HL-60/S4 treated with retinoic acid at 250 ng/mL for 4 days and 3 days (cell line): ENCODE results near the gene DUS1L.

Experiments used
- in situ Hi-C: fragments of 300-500 bp; cut with MboI; formaldehyde crosslinking; loops from 2 replicates; pipeline ENCODE4 v1.7.0; 2022; ENCODE audit warnings: low sequenced_read_pairs

DUS1L gene

DNA sequence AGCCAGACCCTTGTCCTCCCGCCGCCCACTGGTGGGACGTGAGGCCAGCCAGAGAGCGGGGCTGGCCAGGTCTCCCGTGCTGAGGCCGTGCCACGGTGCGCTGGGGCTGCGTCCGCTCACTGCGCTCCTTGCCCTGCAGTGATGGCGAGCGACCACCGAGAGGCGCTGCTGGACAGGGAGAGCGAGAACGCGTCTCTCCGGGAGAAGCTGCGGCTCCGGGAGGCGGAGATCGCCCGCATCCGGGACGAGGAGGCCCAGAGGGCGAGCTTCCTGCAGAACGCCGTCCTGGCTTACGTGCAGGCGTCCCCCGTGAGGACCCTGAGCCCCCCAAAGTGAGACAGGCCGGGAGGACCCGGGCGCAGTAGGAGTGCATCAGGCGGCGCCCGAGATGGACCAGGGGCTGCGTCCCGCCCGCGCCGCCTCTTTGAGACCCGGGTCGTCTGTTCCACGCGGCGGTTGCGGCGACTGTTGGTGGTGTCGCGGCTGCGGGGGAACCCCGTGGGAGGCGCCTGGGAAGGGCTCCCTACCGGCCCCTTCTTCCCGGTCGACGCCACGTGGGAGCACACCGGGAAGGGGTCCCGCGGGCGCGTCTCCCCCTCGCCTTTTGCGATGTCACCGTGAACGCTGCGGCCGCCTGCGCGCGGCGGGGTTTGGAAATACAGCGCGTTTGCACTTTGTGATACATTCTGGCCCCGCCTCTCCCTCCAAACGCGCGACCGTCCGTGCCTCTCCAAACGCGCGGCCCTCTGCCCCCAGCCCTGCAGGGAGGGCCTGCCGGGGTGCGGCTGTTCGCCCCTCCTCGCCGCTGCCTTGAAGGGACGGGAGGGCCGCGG, 34.9 kb downstream of the DUS1L start:
- in situ Hi-C loops = loop anchor here (25.0 kb wide), 1 partner anchor 132 kb away; no protein-coding TSS in a partner anchor

- in situ Hi-C loops = loop anchor here (25.0 kb wide), 1 partner anchor 132 kb away; no protein-coding TSS in a partner anchor
These were observed 35.6 kb downstream of the DUS1L start for GRCh38 chr17:82029990-82030469.

GRCh38 chr17:82029391-82029790, 36.2 kb downstream of the DUS1L start:
- in situ Hi-C loops = loop anchor here (25.0 kb wide), 1 partner anchor 133 kb away; no protein-coding TSS in a partner anchor

GRCh38 chr17:82028966-82029365, 36.6 kb downstream of the DUS1L start:
- in situ Hi-C loops = loop anchor here (25.0 kb wide), 1 partner anchor 133 kb away; no protein-coding TSS in a partner anchor

DNA sequence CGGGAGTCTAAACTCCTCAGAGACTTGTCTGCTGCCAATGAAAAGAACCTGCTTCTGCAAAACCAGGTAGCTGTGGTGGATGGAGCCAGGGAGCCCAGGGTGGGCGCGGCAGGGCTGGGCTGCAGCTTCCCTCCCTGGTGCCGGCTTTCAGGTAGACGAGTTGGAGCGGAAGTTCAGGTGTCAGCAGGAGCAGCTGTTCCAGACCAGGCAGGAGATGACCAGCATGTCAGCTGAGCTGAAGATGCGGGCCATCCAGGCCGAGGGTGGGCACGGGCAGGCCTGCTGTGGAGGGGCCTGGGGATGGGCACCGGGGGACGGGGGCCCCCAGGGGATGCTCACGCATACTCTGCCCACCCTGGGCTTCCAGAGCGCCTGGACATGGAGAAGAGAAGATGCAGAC, 37.4 kb downstream of the DUS1L start:
- in situ Hi-C loops = loop anchor here (25.0 kb wide), 1 partner anchor 134 kb away; no protein-coding TSS in a partner anchor

DNA sequence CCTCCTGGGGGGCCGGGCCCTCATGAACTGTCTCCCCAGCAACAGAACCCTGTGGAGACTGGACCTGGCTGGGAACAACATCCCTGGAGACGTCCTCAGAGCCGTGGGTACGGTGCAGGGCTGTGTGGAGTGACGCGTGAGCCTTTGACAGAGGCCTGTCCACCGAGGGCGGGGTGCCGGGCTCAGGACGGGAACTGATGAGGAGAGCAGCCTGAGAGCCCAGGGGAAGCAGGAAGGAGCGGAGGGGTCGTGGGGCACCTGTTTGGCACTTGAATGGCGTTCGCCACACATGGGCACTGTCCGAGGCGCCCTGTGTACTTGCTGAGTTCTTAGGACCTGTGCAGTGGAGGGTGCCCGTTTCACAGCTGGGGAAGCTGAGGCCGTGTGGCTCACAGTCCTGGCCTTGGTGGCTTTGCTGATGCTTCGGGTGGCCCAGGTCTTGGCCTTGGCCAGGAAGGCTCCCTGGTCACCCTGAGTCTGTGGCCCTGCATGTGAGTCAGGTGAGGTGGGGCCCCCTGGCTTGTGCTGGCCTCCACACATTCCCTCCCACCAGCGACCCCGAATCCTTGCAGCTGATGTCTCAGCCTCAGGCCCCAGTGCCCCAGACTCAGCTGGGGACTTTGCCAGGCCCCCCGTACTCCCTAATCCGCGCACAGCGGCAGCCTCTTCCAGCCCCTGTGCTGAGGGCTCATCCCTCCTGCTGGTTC, 40.0 kb downstream of the DUS1L start:
- in situ Hi-C loops = loop anchor here (25.0 kb wide), 1 partner anchor 137 kb away; no protein-coding TSS in a partner anchor

DNA sequence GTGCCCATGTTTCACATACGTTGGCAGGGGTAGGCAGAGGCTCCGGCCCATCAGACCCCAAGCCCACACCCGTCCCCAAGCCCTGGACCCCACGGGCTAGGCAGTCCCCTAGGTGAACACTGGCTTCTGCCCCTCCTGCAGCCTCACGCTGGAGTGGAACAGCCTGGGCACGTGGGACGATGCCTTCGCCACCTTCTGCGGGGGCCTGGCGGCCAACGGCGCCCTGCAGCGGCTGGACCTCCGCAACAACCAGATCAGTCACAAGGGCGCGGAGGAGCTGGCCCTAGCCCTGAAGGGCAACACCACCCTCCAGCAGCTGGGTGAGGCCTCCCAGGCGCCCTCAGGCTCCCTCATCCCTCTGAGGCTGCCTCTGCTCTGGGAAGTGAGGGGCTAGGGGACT, 40.7 kb downstream of the DUS1L start:
- in situ Hi-C loops = loop anchor here (25.0 kb wide), 1 partner anchor 137 kb away; no protein-coding TSS in a partner anchor

DNA sequence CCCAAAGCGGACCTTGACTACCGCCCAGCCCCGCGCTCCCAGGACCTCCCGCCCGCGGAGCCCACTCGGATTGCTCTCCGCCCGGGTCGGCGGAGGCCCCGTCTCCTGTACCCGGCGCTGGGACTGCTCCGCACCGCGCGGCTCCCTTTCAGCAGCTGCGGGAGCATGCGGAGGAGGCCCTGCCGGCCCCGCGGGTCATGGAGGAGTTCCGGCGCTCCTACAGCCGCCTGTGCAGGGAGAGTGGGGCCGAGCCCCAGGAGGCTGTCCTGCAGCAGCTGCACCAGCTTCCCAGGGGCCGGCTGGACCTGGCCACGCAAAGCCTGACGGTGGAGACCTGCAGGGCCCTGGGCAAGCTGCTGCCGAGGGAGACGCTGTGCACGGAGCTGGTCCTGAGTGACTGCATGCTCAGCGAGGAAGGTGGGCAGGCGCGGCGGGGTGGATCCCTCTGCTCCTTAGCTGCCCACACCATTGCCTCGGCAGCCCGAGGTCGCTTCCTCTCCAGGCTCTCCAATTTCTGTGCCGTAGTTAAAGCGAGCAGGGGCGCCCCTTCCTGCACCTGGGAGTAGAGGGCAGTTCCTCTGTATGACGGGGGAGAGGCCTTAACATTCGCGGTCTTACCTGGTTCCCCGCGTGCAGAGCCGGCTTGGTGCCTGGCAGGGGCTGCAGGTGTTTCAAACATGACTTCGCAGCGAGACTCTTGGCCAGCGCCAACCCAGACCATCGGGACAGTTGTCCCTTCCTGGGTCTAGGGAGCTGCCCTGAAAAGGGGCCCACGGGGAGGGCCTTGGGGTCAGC, 42.0 kb downstream of the DUS1L start:
- in situ Hi-C loops = no loop called here

- in situ Hi-C loops = no loop called here
These were observed 42.6 kb downstream of the DUS1L start, which contains the start of gene LRRC45 for GRCh38 chr17:82022981-82023446. TSS of gene LRRC45 (plus strand) at chr17:82023305. CDS start at chr17:82023644, 339 bp downstream.

DNA sequence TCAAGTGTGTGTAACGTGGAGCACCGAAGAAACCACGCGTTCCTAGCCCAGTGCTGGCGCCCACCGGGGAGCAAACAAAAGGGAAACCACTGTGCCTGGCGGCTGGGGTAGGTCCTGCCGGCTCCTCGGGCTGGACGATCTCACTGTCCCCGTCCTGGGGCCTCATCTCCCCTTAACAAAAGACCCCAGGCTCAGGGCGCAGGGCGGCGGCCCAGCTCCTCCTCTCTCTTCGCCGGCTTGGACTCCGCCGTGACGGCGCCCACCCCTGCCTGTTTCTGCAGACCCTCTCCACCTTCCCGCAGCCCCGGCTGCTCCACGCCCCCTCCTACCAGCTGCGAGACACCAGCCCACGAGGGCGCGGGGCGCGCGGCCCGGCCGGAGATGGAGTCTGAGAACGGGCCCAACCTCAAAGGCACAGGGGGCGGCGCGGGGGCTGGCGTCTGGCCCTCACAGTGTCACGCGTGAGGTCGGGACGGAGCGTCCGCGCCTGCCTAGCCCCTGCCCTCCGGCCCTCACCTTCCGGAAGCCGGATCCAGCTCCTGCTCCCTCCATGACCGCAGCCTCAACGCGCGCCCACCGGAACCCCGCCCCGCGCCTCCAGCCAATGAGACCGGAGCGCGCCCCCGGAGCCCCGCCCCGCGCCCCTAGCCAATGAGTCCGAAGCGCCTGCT, 43.2 kb downstream of the DUS1L start, which contains the start of gene CENPX:
TSS of gene CENPX (minus strand) at position 569 of the 671 bp plus-strand sequence. CDS start at position 552, 17 bp downstream.
- in situ Hi-C loops = no loop called here

GRCh38 chr17:82021900-82022309, 43.7 kb downstream of the DUS1L start:
- in situ Hi-C loops = no loop called here

GRCh38 chr17:82021107-82021899, 44.3 kb downstream of the DUS1L start:
- in situ Hi-C loops = no loop called here

DNA sequence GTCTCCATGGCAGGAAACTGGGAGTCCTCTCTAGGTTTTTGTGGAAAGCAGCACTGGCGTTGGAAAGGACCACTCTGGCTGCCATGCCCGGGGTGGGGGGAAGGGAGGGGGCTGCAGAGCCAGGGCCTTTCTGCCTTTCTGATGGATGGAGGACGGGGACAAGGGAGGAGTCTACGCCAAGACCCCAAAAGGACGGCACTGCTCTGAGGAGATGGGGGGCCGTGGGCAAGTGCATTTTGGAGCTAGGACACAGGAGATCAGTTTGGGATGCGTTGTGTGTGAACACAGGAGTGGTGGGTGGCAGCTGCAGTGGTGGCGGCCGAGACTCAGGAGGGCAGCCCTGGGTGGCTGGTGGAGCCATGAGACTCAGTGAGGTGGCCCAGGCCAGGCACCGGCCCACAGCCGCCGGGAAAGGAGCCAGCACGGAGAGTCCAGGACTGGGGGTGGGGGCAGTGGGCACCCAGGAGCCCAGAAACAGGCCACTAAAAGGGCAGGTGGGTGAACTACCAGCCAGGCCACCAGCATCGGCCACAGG, 45.0 kb downstream of the DUS1L start:
- in situ Hi-C loops = no loop called here

DNA sequence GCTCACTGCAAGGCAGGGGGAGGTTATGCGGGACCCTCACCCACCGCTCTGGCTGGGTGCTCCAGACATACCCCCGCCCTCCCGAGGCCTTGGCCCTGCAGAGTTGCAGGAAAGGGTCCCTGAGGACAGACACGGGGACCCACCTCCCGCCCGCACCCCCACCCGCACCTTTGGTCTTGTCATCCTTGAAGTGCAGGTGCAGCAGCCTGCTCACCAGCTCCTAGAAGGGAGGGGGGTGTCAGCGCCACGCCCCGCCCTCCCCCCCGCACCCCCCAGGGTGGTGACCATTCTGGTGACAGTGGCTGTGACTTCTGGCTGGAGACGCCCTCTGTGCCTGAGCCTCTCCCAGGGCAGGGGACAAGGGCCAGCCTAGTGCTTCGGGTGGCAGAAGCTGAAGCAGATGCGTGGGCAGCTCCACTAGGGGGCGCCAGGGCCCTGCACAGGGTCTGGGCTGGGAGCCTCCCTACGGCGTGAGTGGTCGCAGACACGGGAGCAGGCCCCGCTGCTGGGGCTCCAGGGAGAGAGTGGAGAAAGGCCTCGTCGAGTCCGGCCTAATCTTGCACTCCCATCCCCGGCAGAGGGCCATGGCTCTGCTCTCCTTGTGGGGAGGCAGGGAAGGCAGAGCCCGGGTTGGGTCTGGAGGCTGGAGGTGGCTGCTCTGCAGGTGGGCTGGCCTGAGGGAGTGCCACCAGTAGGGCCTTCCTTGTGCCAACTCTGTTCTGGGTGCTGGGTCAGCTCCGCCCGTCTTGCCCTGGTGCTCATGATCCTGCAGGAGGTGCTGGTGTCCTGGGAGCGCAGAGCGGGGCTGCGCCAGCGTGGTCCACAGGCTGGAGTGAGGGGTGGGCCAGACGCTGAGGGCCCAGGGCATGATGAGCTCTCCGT, 45.7 kb downstream of the DUS1L start:
- in situ Hi-C loops = no loop called here

DNA sequence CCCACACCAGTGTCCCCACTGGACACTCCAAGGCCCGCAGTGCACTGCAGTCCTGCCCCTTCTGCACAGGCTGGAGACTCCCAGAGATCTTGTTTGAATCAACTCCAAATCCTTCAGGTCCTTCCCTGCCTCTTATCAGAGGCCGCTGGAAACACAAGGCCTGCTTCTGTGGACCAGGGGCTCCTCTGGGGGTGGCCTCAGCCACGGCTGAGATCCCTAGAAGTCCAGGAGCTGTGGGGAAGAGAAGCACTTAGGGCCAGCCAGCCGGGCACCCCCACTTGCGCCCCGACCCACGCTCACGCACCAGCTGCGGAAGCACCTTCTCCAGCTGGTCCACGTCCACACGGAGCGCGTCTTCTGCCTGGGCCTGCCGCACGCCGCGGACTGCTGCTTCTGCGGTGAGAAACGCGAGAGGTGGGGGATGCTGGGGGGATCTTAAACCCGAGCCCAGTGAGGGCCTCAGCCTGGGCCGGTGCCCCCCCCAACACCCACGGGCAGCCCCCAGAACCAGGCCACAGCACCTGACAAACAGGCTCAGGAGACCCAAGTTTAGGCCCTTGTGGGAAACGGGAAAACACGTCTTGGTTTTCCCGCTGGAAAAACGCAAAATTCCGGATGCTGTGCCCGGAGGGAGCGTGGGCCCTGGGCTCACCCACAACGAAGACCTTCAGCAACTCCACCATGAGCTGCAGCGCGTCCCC, 46.5 kb downstream of the DUS1L start:
- in situ Hi-C loops = no loop called here

GRCh38 chr17:82018152-82018988, 47.2 kb downstream of the DUS1L start:
- in situ Hi-C loops = no loop called here
